ENCODE results near the gene SLC13A3. TPM values are rescaled to one million over a fixed set of nuclear protein-coding genes. Genes with fewer than 3 reads are reported as not detected.

SLC13A3 gene
- total RNA-seq, 2 donors from 2014 or later = 0.37 to 1.5 TPM

DNA sequence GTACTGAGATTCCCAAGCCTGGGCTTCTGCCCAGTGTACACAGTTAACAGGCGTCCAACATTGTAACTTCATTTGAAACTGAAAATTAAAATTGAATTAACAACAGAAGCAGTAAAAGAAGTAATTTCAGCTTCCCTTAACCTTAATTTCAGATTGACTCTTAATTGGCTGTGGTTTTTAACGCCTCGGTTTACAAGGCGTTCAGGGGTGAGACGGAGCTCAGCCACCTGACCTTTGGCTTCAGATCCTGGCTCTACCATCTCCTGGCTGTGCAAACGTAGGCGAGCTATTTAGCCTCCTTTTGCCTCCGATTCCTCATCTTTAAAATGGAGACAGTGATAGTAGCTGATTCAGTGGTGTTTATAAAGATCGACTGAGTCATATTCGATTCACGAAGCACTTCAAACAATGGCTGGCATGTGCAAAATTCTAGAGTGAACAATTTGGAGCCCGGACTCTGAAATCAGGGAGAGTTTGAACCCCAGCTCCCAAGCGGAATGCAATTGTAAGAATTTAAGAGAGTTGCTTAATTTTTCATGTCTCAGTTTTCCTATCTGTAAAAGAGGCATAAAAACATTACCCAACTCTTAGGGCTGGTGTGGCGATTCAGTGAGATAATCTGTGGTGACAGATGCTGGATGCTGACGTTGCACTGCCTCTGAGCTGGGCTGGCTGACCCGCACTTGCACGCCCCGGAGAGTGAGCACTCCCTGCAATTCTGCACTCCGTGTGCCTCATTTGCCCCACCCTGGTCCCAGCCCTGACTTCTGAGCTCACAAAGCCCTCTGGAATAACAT, 77.3 kb downstream of the SLC13A3 start:
- Histone ChIP-seq H3K36me3 (no peaks in the 10 kb centered on the region), H3K4me3 (no peak overlapping the region), H3K4me1 (peaks cover 0 to 8% of the 10 kb centered on the region in 2 donors), H3K9me3 (no peaks in the 10 kb centered on the region), H3K27ac (no peak overlapping the region), H3K27me3 (no peaks in the 10 kb centered on the region)
- TF ChIP-seq, protein P1, sequence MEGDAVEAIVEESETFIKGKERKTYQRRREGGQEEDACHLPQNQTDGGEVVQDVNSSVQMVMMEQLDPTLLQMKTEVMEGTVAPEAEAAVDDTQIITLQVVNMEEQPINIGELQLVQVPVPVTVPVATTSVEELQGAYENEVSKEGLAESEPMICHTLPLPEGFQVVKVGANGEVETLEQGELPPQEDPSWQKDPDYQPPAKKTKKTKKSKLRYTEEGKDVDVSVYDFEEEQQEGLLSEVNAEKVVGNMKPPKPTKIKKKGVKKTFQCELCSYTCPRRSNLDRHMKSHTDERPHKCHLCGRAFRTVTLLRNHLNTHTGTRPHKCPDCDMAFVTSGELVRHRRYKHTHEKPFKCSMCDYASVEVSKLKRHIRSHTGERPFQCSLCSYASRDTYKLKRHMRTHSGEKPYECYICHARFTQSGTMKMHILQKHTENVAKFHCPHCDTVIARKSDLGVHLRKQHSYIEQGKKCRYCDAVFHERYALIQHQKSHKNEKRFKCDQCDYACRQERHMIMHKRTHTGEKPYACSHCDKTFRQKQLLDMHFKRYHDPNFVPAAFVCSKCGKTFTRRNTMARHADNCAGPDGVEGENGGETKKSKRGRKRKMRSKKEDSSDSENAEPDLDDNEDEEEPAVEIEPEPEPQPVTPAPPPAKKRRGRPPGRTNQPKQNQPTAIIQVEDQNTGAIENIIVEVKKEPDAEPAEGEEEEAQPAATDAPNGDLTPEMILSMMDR (IDR thresholded peaks at IDR 0.05) = no peak
- DNase-seq (ENCODE audit: low spot score) = no peak

DNA sequence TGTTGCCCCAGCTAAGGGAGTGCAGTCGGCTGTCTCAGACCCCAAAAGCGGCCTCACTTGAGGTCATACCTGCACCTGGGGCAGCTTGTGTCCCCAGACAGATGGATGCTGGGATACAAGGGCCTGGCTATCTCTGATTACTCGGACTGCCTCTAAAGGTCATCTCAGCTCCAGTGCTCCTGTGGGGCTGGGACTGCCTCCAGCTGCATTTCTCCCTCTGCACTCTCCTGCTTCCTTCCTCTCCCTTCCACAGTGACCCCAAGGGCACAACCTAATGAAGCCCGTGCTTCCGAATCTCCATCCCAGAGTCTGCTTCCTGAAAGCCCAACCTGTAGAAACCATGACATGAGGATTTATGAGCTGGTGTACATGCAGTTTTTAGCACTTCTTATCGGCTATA, 78.0 kb downstream of the SLC13A3 start:
- Histone ChIP-seq H3K27ac (no peak overlapping the region), H3K27me3 (no peaks in the 10 kb centered on the region), H3K36me3 (no peaks in the 10 kb centered on the region), H3K4me1 (peaks cover 0 to 15% of the 10 kb centered on the region in 2 donors), H3K9me3 (no peaks in the 10 kb centered on the region), H3K4me3 (no peak overlapping the region)
- no peak for DNase-seq (ENCODE audit: low spot score)
- TF ChIP-seq, protein P1 (IDR thresholded peaks at IDR 0.05) = no peak

DNA sequence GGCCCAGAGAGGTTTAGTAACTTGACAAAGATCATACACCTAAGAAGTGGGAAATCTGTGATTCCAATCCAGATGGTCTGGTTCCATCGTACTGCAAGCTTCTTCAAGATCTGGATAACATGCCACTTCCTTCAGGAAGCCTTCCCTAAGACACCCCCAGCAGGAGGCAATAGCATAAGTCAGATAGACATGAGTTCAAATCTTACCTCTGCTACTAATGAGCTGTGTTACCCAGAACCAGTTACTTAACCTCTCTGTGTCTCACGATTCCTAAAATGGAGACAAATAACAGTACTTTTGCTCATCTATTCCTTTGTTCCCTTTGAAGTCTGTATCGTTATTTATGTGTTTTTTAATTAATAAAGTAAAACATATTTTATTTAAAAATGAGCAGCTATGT, 78.5 kb downstream of the SLC13A3 start:
- H3K27me3 ChIP-seq = no peaks in the 10 kb centered on the region
- DNase-seq (ENCODE audit: low spot score) = no peak
- TF ChIP-seq, protein P1 (IDR thresholded peaks at IDR 0.05) = no peak
- no peak overlapping the region for H3K27ac ChIP-seq
- no peaks in the 10 kb centered on the region for H3K9me3 ChIP-seq
- H3K4me3 ChIP-seq = no peak overlapping the region
- H3K4me1 ChIP-seq = peaks cover 0 to 15% of the 10 kb centered on the region in 2 donors
- no peaks in the 10 kb centered on the region for H3K36me3 ChIP-seq

DNA sequence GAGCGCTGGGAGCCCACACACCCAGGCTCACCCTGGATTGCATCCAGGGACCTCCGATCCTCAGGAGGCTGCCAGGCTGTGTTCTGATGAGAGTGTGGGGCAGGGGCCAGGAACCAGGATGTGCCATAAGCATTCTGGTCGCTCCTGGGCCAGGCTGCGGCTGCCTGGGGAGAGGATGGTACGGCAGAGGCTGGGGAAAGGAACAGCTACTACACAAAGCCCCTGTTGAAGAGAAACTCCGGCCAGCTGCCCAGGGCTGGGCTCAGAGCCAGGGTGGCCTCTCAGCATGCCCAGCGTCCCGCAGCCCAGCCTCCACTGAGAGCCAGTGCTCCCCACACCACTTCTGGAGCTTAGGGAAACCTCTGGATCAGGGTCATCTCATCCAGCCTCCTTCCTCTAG, 79.1 kb downstream of the SLC13A3 start:
- Histone ChIP-seq H3K36me3 (no peaks in the 10 kb centered on the region), H3K27ac (peak overlapping the region; percentile 62 to 66), H3K4me1 (peaks cover 0 to 15% of the 10 kb centered on the region in 2 donors), H3K27me3 (no peaks in the 10 kb centered on the region), H3K4me3 (no peak overlapping the region), H3K9me3 (no peaks in the 10 kb centered on the region)
- DNase-seq (ENCODE audit: low spot score) = no peak
- TF ChIP-seq, protein P1 (IDR thresholded peaks at IDR 0.05) = no peak

DNA sequence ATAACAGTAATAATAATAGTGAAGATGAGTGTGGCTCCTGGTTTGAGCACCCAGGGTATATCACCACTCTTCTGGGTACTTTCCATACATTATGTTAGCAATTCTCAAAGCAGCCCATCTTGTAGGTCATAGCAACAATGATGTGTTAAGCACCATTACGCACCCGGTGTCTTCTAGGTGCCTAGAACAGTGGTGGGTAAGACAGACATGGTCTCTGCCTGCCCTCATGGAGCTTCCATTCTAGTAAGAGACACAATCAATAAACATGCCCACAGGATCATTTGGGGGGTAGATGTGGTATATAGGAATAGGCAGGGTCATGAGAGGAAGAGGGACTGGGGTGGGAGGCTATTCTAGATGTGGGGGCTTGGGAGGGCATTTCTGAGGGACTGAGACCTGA, 79.8 kb downstream of the SLC13A3 start:
- Histone ChIP-seq H3K27me3 (no peaks in the 10 kb centered on the region), H3K36me3 (no peaks in the 10 kb centered on the region), H3K9me3 (no peaks in the 10 kb centered on the region), H3K4me1 (peaks cover 0 to 15% of the 10 kb centered on the region in 2 donors), H3K4me3 (no peak overlapping the region), H3K27ac (no peak overlapping the region)
- no peak for DNase-seq (ENCODE audit: low spot score)
- TF ChIP-seq, protein P1 (IDR thresholded peaks at IDR 0.05) = no peak

DNA sequence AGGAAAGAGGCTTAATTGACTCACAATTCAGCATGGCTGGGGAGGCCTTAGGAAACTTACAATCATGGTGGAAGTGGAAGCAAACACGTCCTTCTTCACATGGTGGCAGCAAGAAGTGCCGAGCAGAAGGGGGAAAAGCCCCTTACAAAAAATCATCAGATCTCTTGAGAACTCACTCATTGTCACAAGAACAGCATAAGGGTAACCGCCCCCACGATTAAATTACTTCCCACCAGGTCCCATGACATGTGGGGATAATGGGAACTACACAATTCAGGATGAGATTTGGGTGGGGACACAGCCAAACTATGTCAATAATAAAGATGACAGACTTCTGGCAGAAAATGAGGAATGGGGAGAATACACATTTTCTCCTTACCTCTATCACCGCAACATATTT, 80.3 kb downstream of the SLC13A3 start:
- TF ChIP-seq, protein P1 (IDR thresholded peaks at IDR 0.05) = no peak
- DNase-seq (ENCODE audit: low spot score) = no peak
- H3K4me3 ChIP-seq = no peak overlapping the region

More for the DNA sequence above, 80.3 kb downstream of the SLC13A3 start:
- no peaks in the 10 kb centered on the region for H3K27me3 ChIP-seq
- H3K9me3 ChIP-seq = no peaks in the 10 kb centered on the region
- no peak overlapping the region for H3K27ac ChIP-seq
- H3K4me1 ChIP-seq = peaks cover 0 to 15% of the 10 kb centered on the region in 2 donors
- no peaks in the 10 kb centered on the region for H3K36me3 ChIP-seq
